Type B pancreatic cell (in vitro differentiated cells): ENCODE data around the gene KLHL29. TPM values are rescaled to one million over a fixed set of nuclear protein-coding genes. Genes with fewer than 3 reads are reported as not detected.
A peak's percentile ranks its signal among the peaks of the same experiment; 100 is the strongest.

ENCODE experiments used
- DNase-seq: peaks from one replicate; pipeline ENCODE4 v3.0.0; 2021; ENCODE audit warnings: mixed read lengths; ENCODE audit not compliant: unreplicated experiment; ENCODE audit errors: extremely low spot score
- H3K27ac Mint-ChIP-seq: 2 replicates; pipeline ENCODE4 v1.8.0; 2021; ENCODE audit warnings: mild to moderate bottlenecking, mixed read lengths
- H3K27me3 Mint-ChIP-seq: 2 replicates; pipeline ENCODE4 v1.8.0; 2021; ENCODE audit warnings: mixed read lengths
- H3K36me3 Mint-ChIP-seq: 2 replicates; pipeline ENCODE4 v1.8.0; 2021; ENCODE audit warnings: mixed read lengths
- H3K4me1 Mint-ChIP-seq: one replicate; pipeline ENCODE4 v1.8.0; 2021; ENCODE audit warnings: mixed read lengths; ENCODE audit not compliant: unreplicated experiment
- H3K4me3 Mint-ChIP-seq: 2 replicates; pipeline ENCODE4 v1.8.0; 2021; ENCODE audit warnings: mild to moderate bottlenecking, mixed read lengths
- H3K9me3 Mint-ChIP-seq: 2 replicates; pipeline ENCODE4 v1.8.0; 2021; ENCODE audit warnings: mixed read lengths
- total RNA-seq: library from RNA; stranded (reverse); gene quantifications from 2 replicates; pipeline ENCODE4 v1.2.1, GENCODE V29; 2021; ENCODE audit warnings: low replicate concordance
- TF ChIP-seq, protein P1 (sequence below): fragments of 200-600 bp; sonication (generic); conservative IDR thresholded peaks from 2 replicates; pipeline ENCODE4 v1.5.0; 2021; ENCODE audit warnings: antibody characterized with exemption, mild to moderate bottlenecking

The KLHL29 gene
- total RNA-seq, 1 donor from 2014 or later = 24.1 TPM

DNA sequence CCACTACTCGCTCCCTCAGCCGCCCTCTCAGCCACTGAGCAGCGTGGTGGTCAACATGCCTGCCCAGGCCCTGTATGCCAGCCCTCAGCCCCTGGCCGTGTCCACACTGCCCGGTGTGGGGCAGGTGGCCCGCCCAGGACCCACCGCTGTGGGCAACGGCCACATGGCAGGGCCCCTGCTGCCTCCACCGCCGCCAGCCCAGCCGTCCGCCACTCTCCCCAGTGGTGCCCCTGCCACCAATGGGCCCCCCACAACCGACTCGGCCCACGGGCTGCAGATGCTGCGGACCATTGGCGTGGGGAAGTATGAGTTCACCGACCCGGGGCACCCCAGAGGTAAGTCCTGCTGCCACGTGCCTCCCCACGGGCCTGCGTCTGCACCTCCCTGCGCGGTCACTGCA, 257.5 kb downstream of the KLHL29 start:
- peaks cover 11% of the 10 kb centered on the region for H3K4me1 Mint-ChIP-seq
- H3K27me3 Mint-ChIP-seq = no peaks in the 10 kb centered on the region
- no peak overlapping the region for H3K27ac Mint-ChIP-seq
- no peak overlapping the region for H3K4me3 Mint-ChIP-seq
- no peak for DNase-seq
- no peaks in the 10 kb centered on the region for H3K9me3 Mint-ChIP-seq
- H3K36me3 Mint-ChIP-seq = peaks cover 22% of the 10 kb centered on the region
- TF ChIP-seq, protein P1, sequence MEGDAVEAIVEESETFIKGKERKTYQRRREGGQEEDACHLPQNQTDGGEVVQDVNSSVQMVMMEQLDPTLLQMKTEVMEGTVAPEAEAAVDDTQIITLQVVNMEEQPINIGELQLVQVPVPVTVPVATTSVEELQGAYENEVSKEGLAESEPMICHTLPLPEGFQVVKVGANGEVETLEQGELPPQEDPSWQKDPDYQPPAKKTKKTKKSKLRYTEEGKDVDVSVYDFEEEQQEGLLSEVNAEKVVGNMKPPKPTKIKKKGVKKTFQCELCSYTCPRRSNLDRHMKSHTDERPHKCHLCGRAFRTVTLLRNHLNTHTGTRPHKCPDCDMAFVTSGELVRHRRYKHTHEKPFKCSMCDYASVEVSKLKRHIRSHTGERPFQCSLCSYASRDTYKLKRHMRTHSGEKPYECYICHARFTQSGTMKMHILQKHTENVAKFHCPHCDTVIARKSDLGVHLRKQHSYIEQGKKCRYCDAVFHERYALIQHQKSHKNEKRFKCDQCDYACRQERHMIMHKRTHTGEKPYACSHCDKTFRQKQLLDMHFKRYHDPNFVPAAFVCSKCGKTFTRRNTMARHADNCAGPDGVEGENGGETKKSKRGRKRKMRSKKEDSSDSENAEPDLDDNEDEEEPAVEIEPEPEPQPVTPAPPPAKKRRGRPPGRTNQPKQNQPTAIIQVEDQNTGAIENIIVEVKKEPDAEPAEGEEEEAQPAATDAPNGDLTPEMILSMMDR = no peak

DNA sequence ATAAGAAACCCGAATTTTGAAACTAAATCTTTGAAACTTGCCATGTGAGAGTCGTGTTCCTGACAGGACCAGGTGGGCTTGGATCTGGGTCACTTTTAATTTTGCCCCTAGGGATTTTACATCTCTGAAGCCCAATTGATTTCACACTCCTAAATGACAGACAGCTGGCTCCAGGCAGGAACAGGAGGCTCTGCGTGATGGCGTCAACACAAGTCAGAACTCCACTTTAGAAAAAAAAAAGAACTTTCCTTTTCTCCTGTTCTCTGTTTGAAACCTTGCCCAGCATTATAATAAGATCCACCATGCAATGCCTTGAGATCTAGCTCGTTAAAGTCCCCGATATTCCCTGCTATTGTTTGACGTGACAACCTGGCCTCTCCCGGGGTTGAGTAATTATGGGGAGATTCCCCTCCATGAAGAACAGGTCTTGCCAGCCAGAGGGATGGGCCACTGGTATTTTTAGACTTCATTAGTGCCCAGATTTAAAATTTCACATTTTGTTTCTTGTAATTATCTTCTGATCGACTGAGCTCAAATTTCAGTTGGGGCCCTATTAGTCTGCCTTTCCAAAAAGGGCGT, 260.3 kb downstream of the KLHL29 start:
- Mint-ChIP-seq H3K9me3 (no peaks in the 10 kb centered on the region), H3K4me1 (peaks cover 13% of the 10 kb centered on the region), H3K27me3 (no peaks in the 10 kb centered on the region), H3K27ac (peak overlapping the region; percentile 87), H3K4me3 (peak overlapping the region; percentile 49), H3K36me3 (peaks cover 21% of the 10 kb centered on the region)
- no peak for DNase-seq
- TF ChIP-seq, protein P1 = no peak

DNA sequence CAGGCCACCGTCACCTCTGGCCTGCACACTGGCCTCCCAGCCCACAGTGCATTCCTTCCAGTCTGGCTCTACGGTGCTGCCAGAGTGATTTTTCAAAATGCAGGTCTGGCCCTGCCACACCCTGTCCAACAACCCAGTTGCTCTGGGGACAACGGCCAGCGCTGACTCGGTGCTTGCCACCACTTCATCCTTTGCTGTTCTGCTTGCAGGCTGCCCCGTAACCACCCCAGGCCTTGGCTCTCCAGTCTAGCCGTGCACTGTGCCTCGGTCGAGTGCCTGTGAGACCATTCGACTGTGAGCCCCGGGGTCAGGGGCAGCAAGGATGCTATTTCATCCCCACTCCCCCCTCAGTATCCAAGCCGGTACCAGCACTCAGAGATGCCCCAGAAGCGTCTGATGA, 262.6 kb downstream of the KLHL29 start:
- peaks cover 13% of the 10 kb centered on the region for H3K4me1 Mint-ChIP-seq
- DNase-seq = no peak
- no peaks in the 10 kb centered on the region for H3K9me3 Mint-ChIP-seq
- H3K27ac Mint-ChIP-seq = no peak overlapping the region
- TF ChIP-seq, protein P1 = no peak
- no peaks in the 10 kb centered on the region for H3K27me3 Mint-ChIP-seq
- peaks cover 23% of the 10 kb centered on the region for H3K36me3 Mint-ChIP-seq
- H3K4me3 Mint-ChIP-seq = no peak overlapping the region

DNA sequence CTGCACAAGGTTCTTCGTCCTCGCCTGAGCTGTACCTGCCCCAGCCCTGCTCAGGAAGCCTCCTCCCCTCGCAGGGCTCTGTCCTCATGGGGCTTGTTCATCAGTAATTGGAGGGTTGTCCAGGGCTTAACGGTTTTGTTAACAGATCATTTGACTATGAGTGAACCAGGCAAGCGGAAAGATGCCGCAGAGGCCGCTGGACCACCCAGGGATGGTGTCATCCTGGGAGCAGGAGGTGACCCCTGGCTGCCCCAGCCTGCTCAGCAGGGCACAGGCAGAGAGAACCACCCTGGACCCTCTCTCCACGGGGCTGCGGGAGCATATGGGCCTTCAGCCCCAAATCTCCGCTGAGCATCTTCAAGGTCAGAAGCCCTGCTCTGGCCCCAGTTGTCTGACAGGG, 264.3 kb downstream of the KLHL29 start:
- no peak for DNase-seq
- Mint-ChIP-seq H3K27me3 (no peaks in the 10 kb centered on the region), H3K36me3 (peaks cover 20% of the 10 kb centered on the region), H3K4me3 (no peak overlapping the region), H3K27ac (no peak overlapping the region), H3K9me3 (no peaks in the 10 kb centered on the region), H3K4me1 (peaks cover 13% of the 10 kb centered on the region)
- TF ChIP-seq, protein P1 = no peak

DNA sequence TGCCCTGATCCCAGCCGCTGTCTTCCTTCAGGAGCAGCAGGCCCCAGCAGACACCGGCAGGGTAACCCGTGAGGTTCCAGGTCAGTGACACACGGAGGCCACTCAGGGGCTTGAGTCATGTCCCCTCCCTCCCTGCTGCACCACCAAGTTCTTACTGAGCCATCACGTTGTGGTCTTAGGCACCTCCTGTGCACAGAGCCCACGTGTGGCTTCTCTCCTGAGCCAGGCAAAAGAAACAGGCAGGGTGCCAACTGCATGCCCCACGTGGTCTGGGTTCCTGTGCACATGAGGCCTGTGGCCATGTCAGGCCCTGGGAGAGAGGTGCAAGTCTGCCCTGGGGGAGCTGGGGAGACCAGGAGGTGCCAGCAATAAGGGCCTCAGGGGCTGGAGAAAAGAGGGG, 264.8 kb downstream of the KLHL29 start:
- peaks cover 20% of the 10 kb centered on the region for H3K36me3 Mint-ChIP-seq
- H3K9me3 Mint-ChIP-seq = no peaks in the 10 kb centered on the region

More for the DNA sequence above, 264.8 kb downstream of the KLHL29 start:
- H3K27ac Mint-ChIP-seq = no peak overlapping the region
- H3K4me1 Mint-ChIP-seq = peaks cover 13% of the 10 kb centered on the region
- no peaks in the 10 kb centered on the region for H3K27me3 Mint-ChIP-seq
- no peak overlapping the region for H3K4me3 Mint-ChIP-seq
- no peak for DNase-seq
- TF ChIP-seq, protein P1 = no peak
